DMS79 (cell line): ENCODE measurements around the gene PTAFR.

ENCODE experiments used
- DNase-seq: peaks from one replicate; lab custom pipeline; 2025; lab: John Stamatoyannopoulos, UW

PTAFR gene

DNA sequence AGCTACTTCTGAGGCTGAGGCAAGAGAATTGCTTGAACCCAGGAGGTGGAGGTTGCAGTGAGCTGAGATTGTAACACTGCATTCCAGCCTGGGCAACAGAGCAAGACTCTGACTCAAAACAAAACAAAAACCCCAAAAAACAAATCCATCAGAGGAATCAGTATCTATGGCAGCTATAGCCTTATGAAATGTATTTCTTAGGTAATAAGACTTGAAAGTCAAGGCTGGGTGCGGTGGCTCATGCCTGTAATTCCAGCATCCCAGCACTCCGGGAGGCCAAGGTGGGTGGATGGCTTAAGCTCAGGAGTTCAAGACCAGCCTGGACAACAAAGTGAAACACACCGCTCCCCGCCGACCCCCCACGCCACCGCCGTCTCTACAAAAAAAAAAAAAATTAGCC lies 56.9 kb downstream of the PTAFR start:
- DNase-seq, result no peak

DNA sequence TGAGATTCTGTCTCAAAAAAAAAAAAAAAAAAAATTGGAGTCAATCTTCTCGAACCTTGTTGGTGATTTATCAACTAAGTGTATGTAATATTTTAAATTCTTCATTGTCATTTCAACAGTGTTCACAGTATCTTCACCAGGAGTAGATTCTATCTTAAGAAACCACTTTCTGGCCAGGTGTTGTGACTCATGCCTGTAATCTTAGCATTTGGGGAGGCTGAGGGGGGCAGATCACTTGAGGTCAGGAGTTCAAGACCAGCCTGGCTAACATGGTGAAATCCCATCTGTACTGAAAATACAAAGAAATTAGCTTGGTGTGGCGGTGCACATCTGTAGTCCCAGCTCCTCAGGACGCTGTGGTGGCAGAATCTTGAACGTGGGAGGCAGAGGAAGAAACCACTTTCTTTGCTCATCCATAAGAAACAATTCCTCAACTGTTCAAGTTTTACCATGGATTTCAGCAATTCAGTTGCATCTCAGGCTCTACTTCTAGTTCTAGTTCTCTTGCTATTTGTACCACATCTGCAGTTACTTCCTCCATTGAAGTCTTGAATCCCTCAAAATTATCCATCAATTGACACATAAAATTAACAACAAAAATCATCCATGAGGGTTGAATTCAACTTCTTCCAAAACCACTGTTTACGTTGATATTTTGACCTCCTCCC lies 57.7 kb downstream of the PTAFR start:
- no peak for DNase-seq

DNA sequence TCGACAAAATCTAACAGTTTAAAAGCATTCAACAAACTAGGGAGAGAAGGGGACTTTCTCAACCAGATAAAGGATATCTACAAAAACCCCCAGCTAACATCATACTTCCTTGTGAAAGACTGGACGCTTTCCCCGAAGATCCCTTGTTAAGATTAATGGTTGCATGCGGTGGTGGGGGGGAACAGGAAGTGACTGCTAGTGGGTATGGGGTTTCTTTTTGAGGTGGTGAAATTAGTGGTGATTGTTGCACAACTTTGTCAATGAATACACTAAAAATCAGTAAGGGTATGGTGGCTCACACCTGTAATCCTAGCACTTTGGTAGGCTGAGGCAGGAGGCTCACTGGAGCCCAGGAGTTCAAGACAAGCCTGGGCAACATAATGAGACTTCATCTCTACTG lies 61.2 kb downstream of the PTAFR start:
- no peak for DNase-seq

DNA sequence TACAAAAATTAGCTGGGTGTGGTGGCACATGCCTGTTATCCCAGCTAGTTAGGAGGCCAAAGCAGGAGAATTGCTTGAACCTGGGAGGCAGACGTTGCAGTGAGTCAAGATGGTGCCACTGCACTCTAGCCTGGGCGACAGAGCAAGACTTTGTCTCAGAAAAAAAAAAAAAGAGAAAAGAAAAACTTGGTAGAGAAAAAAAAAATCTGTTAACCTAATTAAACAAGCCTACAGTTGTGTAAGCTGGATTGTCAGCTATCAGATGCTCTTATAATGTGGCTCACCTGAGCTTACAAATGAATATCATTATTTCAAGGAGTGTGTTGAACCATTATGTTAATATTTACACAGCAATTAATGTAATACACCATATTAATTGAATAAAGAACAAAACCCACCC lies 61.6 kb downstream of the PTAFR start:
- no peak for DNase-seq

DNA sequence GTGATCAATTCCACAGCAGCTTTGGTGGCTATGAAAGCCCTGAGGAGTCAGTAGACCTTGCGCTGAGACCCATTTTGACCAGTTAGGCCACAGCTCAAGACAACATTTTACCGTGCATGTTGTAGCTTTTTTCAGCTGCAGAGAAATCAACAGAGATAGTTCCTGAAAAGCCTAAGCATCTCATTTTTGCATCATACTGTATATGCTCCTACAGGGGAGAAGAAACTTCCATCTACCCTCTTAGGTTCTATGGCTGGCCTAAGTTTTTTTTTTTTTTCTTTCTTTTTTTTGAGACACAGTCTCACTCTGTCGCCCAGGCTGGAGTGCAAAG lies 63.3 kb downstream of the PTAFR start:
- DNase-seq, result no peak

DNA sequence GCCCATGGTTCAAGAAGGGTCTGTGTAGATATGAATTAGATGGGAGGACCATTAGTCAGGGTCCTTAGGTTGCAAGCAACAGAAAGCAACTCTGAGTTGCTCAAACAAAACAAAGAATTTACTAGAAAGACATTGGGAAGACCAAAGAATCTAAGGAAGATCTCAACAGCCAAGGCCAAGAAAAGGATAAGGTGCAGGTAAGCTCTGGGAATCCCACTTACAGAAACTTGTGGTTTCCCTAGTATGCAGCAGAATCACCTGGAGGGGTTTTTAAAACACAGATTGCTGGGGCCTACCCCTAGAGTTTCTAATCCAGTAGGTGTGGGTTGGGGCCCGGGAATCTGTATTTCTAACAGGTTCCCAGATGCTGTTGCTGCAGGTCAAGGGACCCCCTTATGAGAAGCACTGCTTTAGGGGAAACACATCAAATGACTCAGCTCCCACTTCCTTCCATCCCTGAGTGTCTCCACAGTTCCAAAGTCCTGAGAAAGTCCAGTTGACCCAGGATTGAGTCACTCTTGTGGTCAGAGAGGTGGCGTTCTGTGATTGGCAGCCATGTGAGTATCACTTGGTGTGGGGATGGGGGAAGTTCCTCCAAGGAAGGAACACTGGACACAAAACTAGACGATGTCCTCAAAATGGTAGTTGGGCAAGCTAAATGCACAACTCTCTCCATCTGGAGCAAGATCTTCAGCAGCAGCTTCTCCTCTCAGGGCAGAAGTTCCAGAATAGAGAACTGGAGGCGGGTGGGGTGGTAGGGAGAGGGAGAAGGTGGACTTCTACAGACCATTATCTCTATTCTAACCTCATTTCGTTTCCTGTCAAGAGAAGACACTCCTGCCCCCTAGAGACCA lies 63.9 kb downstream of the PTAFR start:
- no peak for DNase-seq

DNA sequence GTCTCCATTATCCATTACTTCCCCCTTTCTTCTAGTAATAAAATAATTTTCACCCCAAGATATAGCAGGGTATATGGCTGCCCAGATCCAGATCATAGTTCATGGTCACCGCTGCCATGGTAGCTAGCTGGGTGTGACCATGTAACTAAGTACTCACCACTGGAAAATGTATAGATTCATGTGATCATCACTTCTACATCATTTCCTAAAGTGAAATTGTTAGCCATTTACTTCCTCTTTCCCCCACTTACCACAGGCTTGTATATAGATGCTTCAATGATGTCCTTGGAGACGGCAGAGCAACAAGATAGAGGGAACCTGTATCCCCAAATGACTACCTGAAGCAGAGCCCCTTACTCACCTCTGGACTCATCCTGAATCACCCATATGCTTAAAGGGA lies 65.3 kb downstream of the PTAFR start:
- DNase-seq, result no peak

DNA sequence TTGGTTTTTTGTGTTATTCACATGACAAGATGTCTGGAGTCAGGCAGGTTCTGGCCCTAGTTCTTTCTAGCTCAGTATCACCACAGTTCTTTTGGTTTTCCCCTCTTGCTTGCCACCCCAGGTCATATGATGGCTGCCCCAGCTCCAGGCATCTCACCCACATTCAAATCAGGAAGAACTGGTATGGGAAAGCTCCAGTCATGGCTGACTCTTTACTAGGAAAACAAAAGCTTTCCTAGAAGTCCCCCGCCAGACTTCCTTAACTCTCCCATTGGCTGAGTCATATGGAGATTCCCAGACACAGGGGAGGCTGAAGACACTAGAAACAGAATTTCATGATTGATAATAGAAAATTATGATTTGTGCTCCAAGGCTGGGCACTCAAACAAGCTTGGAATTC lies 65.9 kb downstream of the PTAFR start:
- no peak for DNase-seq

DNA sequence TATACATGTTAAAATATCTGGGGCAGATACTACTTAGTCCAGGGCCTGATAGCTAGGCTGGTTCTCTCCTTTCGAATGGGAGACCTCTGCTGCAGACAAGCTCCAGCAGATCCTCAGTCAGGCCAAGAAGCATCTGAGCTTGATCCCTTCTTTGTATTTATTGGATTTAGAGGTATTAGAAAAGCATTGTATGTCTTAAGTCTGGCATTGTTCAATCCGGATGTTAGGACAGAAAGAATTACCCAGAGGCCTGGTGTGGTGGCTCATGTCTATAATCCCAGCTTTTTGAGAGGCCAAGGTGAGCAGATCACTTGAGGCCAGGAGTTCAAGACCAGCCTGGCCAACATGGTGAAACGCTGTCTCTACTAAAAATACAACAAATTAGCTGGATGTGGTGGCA lies 66.9 kb downstream of the PTAFR start:
- DNase-seq, result no peak

DNA sequence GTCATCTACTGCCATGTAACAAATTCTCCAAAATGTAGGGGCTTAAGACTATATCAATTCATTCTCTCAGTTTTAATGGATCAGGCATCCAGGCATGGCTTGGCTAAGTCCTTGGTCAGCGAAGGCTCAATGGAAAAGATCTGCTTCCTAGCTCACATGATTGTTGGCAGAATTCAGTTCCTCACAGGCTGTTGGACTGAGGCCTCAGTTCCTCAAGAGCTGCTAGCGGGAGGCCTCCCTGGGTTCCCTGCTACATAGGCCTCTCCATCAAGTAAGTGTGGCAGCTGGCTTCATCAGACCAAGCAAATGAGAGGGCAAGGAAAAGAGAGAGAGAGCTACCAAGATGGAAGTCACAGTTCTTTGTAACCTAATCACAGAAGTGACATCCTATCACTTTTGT lies 68.5 kb downstream of the PTAFR start:
- DNase-seq, result no peak

DNA sequence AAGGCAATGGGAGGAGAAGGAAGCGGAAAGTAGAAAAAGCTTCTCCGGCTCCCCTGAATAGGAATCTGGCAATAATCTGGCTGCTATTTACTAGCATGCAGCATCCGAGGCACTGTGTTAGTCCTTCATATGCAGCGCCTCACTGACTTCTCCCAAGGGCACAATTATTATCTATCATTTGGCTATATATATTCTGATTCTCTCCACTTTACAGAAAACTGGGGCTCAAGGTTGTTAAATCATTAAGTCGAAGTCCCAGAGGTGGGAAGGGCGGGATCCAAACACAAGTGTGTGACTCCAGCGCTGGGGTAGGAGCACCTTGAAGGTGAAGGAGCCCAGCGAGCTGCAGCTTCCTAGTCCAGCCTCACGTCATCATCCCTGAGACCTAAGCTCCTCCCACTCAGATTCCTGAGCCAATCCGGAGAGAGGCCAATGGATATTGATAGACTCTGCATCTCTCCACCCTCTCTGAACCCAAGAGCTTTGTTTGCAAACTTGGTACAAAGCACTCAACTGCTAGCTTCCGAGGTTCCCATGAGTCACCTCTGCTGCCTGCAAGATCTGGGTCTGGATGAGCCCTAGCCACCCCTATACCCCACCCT lies 71.5 kb downstream of the PTAFR start:
- no peak for DNase-seq

DNA sequence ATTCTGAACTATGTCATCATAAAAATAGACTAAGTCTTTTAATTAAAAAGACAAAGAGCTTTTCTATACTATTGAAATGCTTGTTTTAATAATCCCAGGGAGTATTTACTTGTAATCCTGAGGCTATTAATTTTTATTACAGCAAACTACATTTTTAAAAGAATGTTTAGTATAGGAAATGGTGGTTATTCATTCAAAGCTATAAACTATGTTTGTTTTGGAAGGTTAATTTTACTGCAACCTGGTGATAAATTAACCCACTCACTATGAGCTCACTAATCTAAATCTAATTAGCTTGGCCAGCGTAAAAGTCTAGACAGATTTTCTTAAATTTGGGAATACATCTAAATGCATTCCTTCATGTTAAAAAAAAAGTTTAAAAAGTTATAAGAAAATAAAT lies 74.3 kb downstream of the PTAFR start:
- no peak for DNase-seq

DNA sequence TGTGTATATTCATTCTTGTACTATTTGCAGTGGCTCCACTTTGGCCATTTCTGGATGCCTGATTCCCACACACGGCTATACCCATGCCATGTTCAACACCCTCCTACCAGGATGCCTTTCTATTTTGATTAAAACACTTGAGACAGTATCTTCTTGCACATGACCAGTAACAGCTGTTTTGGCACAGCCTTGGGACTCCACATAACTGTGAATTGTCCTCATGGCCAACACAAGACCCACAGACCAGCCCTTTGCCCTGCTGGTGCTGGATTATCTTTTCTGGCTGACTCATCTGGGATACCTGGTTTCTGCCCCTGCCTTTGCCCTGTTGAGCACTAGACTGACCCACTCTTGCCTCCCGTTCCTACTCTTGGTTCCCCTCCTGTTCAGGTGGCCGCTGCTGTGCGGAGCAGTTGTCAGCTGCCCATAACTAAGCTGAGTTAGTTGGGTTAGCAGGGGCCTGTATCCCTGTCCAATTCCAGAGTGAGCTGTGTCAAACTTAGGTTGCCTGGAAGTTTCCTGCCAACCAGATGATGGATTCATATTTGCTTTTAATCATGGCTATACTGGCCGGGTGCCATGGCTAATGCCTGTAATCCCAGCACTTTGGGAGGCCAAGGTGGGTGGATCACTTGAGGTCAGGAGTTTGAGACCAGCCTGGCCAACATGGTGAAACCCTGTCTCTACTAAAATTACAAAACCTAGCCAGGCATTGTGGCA lies 77.3 kb downstream of the PTAFR start:
- DNase-seq, result no peak
